Keratinocyte (primary cell): ENCODE data around the gene COL8A1. TPM values are rescaled to one million over a fixed set of nuclear protein-coding genes. Genes with fewer than 3 reads are reported as not detected.

Experiments used
- DNase-seq: peaks from one replicate; pipeline ENCODE4 v3.0.0-alpha.2; 2011; ENCODE audit warnings: low read depth, missing footprints, low spot score
- FAIRE-seq: peaks from 2 replicates; lab custom pipeline; 2011; peaks lifted over from hg19 to GRCh38; lab: Jason Lieb, UNC
- H2AFZ ChIP-seq: 2 replicates; pipeline ENCODE4 v1.6.0; 2012; ENCODE audit warnings: low read length, control low read depth, inconsistent platforms; ENCODE audit not compliant: control insufficient read depth
- H3K27ac ChIP-seq: 2 replicates; pipeline ENCODE4 v1.5.1; 2011; ENCODE audit warnings: low read length; ENCODE audit not compliant: control insufficient read depth, insufficient read depth
- H3K27me3 ChIP-seq: 3 replicates; pipeline ENCODE4 v1.6.0; 2011; ENCODE audit warnings: low read length; ENCODE audit not compliant: control insufficient read depth, insufficient read depth; ENCODE audit errors: extremely low read depth
- H3K36me3 ChIP-seq, 2 experiments: 2 replicates in 1 of 2; 3 replicates in 1 of 2; pipeline ENCODE4 v1.5.1; 2011; ENCODE audit warnings: low read length in 2 of 2, mild to moderate bottlenecking in 1 of 2; ENCODE audit not compliant: control insufficient read depth in 2 of 2, insufficient read depth in 2 of 2; ENCODE audit errors: extremely low read depth in 1 of 2
- H3K4me1 ChIP-seq: 3 replicates; pipeline ENCODE4 v1.5.1; 2011; ENCODE audit warnings: low read length; ENCODE audit not compliant: control insufficient read depth, insufficient read depth; ENCODE audit errors: extremely low read depth
- H3K4me2 ChIP-seq: 3 replicates; pipeline ENCODE4 v1.6.0; 2011; ENCODE audit warnings: low read depth, low read length; ENCODE audit not compliant: control insufficient read depth, insufficient read depth; ENCODE audit errors: extremely low read depth
- H3K4me3 ChIP-seq, 3 experiments: fragments of 200-600 bp in 1 of 3; sonication (generic) in 1 of 3; 2 replicates in 2 of 3; 3 replicates in 1 of 3; pipeline ENCODE4 v1.5.1; 2011 to 2016; ENCODE audit warnings: low read length in 3 of 3, mild to moderate bottlenecking in 3 of 3, control low read depth in 2 of 3, inconsistent platforms in 1 of 3, low read depth in 1 of 3, mixed read lengths in 1 of 3, mixed run types in 1 of 3, moderate library complexity in 1 of 3; ENCODE audit not compliant: control insufficient read depth in 2 of 3, insufficient read depth in 2 of 3; ENCODE audit errors: extremely low read depth in 1 of 3
- H3K79me2 ChIP-seq: 2 replicates; pipeline ENCODE4 v1.6.0; 2012; ENCODE audit warnings: low read length; ENCODE audit not compliant: control insufficient read depth, insufficient read depth
- H3K9ac ChIP-seq: 3 replicates; pipeline ENCODE4 v1.6.0; 2011; ENCODE audit warnings: low read length; ENCODE audit not compliant: control insufficient read depth, insufficient read depth; ENCODE audit errors: extremely low read depth
- H3K9me1 ChIP-seq: 3 replicates; pipeline ENCODE4 v1.6.0; 2011; ENCODE audit warnings: low read length; ENCODE audit not compliant: control insufficient read depth, insufficient read depth; ENCODE audit errors: extremely low read depth
- H3K9me3 ChIP-seq: 2 replicates; pipeline ENCODE4 v1.5.1; 2012; ENCODE audit warnings: low read depth, low read length; ENCODE audit not compliant: control insufficient read depth
- H4K20me1 ChIP-seq: 3 replicates; pipeline ENCODE4 v1.6.0; 2011; ENCODE audit warnings: low read length; ENCODE audit not compliant: control insufficient read depth, insufficient read depth; ENCODE audit errors: extremely low read depth
- CTCF ChIP-seq, 3 experiments: IDR thresholded peaks in 1 of 3; conservative IDR thresholded peaks in 1 of 3; optimal IDR thresholded peaks in 1 of 3; 2 replicates in 2 of 3; 3 replicates in 1 of 3; pipeline versions ENCODE3 to v1.5.1; 2011; ENCODE audit warnings: low read length in 3 of 3, mild to moderate bottlenecking in 3 of 3, moderate library complexity in 2 of 3, control low read depth in 1 of 3, inconsistent platforms in 1 of 3; ENCODE audit not compliant: insufficient read depth in 2 of 3; ENCODE audit errors: extremely low read depth in 1 of 3
- EZH2 ChIP-seq: IDR thresholded peaks from one replicate; pipeline ENCODE4 v1.6.1; 2012; ENCODE audit warnings: inconsistent platforms, mild to moderate bottlenecking, low read length, moderate library complexity
- dilution Hi-C: fragments of 300-500 bp; cut with MboI; formaldehyde crosslinking; loops from one replicate; pipeline ENCODE4 v1.7.0; 2020; ENCODE audit warnings: low sequenced_read_pairs; ENCODE audit not compliant: extremely low pct_ligation_motif_present
- polyA plus RNA-seq, 5 experiments: library from polyadenylated mRNA; depleted of rRNA in 3 of 5; stranded (reverse) in 3 of 5; stranded (forward) in 1 of 5; unstranded in 1 of 5; fragments of >200 nt; gene quantifications; 1 replicate in 1 of 5; 2 replicates in 3 of 5; 3 replicates in 1 of 5; pipeline versions ENCODE4 v1.2.1 to v1.2.3, GENCODE V29; 2011 to 2012; ENCODE audit warnings: missing spikeins in 2 of 5, low read depth in 1 of 5, low replicate concordance in 1 of 5

The COL8A1 gene
- polyA plus RNA-seq, 1 donor (not counting 4 experiments of a cell fraction or from before 2014, with no cell fraction given): 102 TPM

- dilution Hi-C loops: no loop called here
- H3K9ac ChIP-seq: no peak overlapping the region
- DNase-seq: no peak
These were observed 206.9 kb downstream of the COL8A1 start for GRCh38 chr3:99845331-99845730.

GRCh38 chr3:99845999-99846398 is 207.6 kb downstream of the COL8A1 start:
- FAIRE-seq (no peak), DNase-seq (no peak)
- H3K4me1 ChIP-seq: no peaks in the 10 kb centered on the region
- peaks cover 25% of the 10 kb centered on the region for H3K79me2 ChIP-seq
- H4K20me1 ChIP-seq: no peaks in the 10 kb centered on the region
- no peak overlapping the region for H3K4me3 ChIP-seq
- H3K9me1 ChIP-seq: no peaks in the 10 kb centered on the region
- dilution Hi-C loops: no loop called here
- H3K9ac ChIP-seq: no peak overlapping the region
- H3K4me2 ChIP-seq: no peak overlapping the region
- no peaks in the 10 kb centered on the region for H3K27me3 ChIP-seq
- TF ChIP-seq CTCF (optimal IDR thresholded peaks at IDR 0.05 in 1 of 3, IDR thresholded peaks at IDR 0.05 in 1 of 3, conservative IDR thresholded peaks at IDR 0.05 in 1 of 3; ENCODE audit: extremely low read depth in 1 of 3, insufficient read depth in 2 of 3, low read length in 3 of 3): no peak
- no peak for TF ChIP-seq EZH2
- H3K27ac ChIP-seq: no peak overlapping the region
- H3K9me3 ChIP-seq: no peaks in the 10 kb centered on the region
- H2AFZ ChIP-seq: no peak overlapping the region
- H3K36me3 ChIP-seq: peaks cover 2 to 3% of the 10 kb centered on the region in 2 experiments

More at GRCh38 chr3:99845331-99845730, 206.9 kb downstream of the COL8A1 start:
- H3K9me1 ChIP-seq: no peaks in the 10 kb centered on the region
- H3K4me3 ChIP-seq: no peak overlapping the region
- no peak overlapping the region for H3K27ac ChIP-seq
- H4K20me1 ChIP-seq: no peaks in the 10 kb centered on the region
- H3K9me3 ChIP-seq: no peaks in the 10 kb centered on the region
- TF ChIP-seq EZH2 (no peak), CTCF (optimal IDR thresholded peaks at IDR 0.05 in 1 of 3, IDR thresholded peaks at IDR 0.05 in 1 of 3, conservative IDR thresholded peaks at IDR 0.05 in 1 of 3; ENCODE audit: extremely low read depth in 1 of 3, insufficient read depth in 2 of 3, low read length in 3 of 3) (no peak)
- H2AFZ ChIP-seq: no peak overlapping the region
- H3K79me2 ChIP-seq: peaks cover 26% of the 10 kb centered on the region
- no peak overlapping the region for H3K4me2 ChIP-seq
- H3K36me3 ChIP-seq: peaks cover 0 to 2% of the 10 kb centered on the region in 2 experiments
- FAIRE-seq: no peak
- H3K27me3 ChIP-seq: no peaks in the 10 kb centered on the region
- no peaks in the 10 kb centered on the region for H3K4me1 ChIP-seq
